HCT116 (cell line): ENCODE data around the gene TBC1D19. TPM values are rescaled to one million over a fixed set of nuclear protein-coding genes. Genes with fewer than 3 reads are reported as not detected.
"Not testable (repeated sequence)": the region's sequence is repeated elsewhere in the genome, so short reads cannot be mapped to it uniquely, and the experiment has no call there.

ENCODE experiments used
- ATAC-seq: fragments of 200-7000 bp; cut with Tn5 transposase; 2 replicates; pipeline ENCODE4 v1.9.1; 2020; ENCODE audit warnings: mild to moderate bottlenecking, moderate library complexity
- BruUV-seq: library from RNA; stranded (reverse); fragments of 400-500 nt; replicated peaks from 2 replicates; lab custom pipeline; 2021; lab: Mats Ljungman, UMichigan
- CTCF ChIA-PET: fragments of 300-600 bp; sonication (Branson Sonifier 250); formaldehyde crosslinking; loops from one replicate; lab custom pipeline; 2021; ENCODE audit warnings: antibody characterized with exemption; lab: Charles Lee
- POLR2A ChIA-PET: fragments of 300-600, 350-600 bp; sonication (Branson Sonifier 250); formaldehyde crosslinking; loops from one replicate; lab custom pipeline; 2021; ENCODE audit warnings: antibody characterized with exemption; lab: Charles Lee
- RAD21 ChIA-PET, 2 experiments: fragments of 300-600 bp; sonication (Branson Sonifier 250); formaldehyde crosslinking; loops; one replicate each; lab custom pipeline; 2023; ENCODE audit warnings: low total read pairs in 2 of 2; ENCODE audit not compliant: uncharacterized antibody in 2 of 2, unreplicated experiment in 2 of 2, low non-redundant PET in 1 of 2; lab: Charles Lee
- DNase-seq: peaks from one replicate; pipeline ENCODE4 v3.0.0-alpha.2; 2010; ENCODE audit warnings: low read depth, low spot score
- H2AFZ ChIP-seq: fragments of 200-600 bp; shearing (Covaris generic), sonication (generic); 2 replicates; pipeline ENCODE4 v1.6.1; 2017; ENCODE audit warnings: low read depth, mixed run types, mixed read lengths, antibody characterized with exemption, low read length; ENCODE audit not compliant: poor library complexity, severe bottlenecking
- H3K27ac ChIP-seq: 2 replicates; pipeline ENCODE4 v1.5.1; 2012; ENCODE audit warnings: low read depth, low read length
- H3K27me3 ChIP-seq: fragments of 200-600 bp; sonication (generic); 2 replicates; pipeline ENCODE4 v1.6.1; 2016; ENCODE audit warnings: mixed run types, low read length, mixed read lengths; ENCODE audit not compliant: insufficient read depth
- H3K36me3 ChIP-seq, 2 experiments: fragments of 200-500 bp in 1 of 2; fragments of 200-600 bp in 1 of 2; sonication (Bioruptor generic) in 1 of 2; sonication (generic) in 1 of 2; 2 replicates each; pipeline versions ENCODE4 v1.5.1 to v1.6.1; 2014 to 2016; ENCODE audit warnings: low read length in 2 of 2, inconsistent platforms in 1 of 2, mixed read lengths in 1 of 2, mixed run types in 1 of 2; ENCODE audit not compliant: insufficient read depth in 2 of 2, control insufficient read depth in 1 of 2
- H3K4me1 ChIP-seq, 2 experiments: fragments of 200-600 bp in 1 of 2; sonication (generic) in 1 of 2; 2 replicates each; pipeline versions ENCODE4 v1.5.1 to v1.6.1; 2012 to 2017; ENCODE audit warnings: low read length in 2 of 2, inconsistent platforms in 1 of 2, mild to moderate bottlenecking in 1 of 2, mixed read lengths in 1 of 2, mixed run types in 1 of 2, moderate library complexity in 1 of 2; ENCODE audit not compliant: insufficient read depth in 2 of 2, control insufficient read depth in 1 of 2
- H3K4me2 ChIP-seq: fragments of 200-600 bp; sonication (generic); 2 replicates; pipeline ENCODE4 v1.6.1; 2017; ENCODE audit warnings: mixed run types, low read length, mixed read lengths
- H3K4me3 ChIP-seq, 2 experiments: fragments of 200-600 bp in 1 of 2; sonication (generic) in 1 of 2; replicated peaks in 1 of 2; 2 replicates each; pipeline ENCODE4 v1.5.1; 2011 to 2016; ENCODE audit warnings: low read length in 2 of 2, control low read depth in 1 of 2, low read depth in 1 of 2, mild to moderate bottlenecking in 1 of 2, mixed read lengths in 1 of 2, mixed run types in 1 of 2
- H3K79me2 ChIP-seq: fragments of 200-600 bp; sonication (generic); 2 replicates; pipeline ENCODE4 v1.6.1; 2017; ENCODE audit warnings: mild to moderate bottlenecking, mixed run types, low read length, moderate library complexity, mixed read lengths; ENCODE audit not compliant: insufficient read depth
- H3K9ac ChIP-seq: fragments of 200-600 bp; sonication (generic); 2 replicates; pipeline ENCODE4 v1.6.1; 2016; ENCODE audit warnings: low read length, mixed read lengths
- H3K9me2 ChIP-seq: fragments of 200-600 bp; sonication (generic), shearing (Covaris generic); 2 replicates; pipeline ENCODE4 v1.6.1; 2017; ENCODE audit warnings: mixed run types, mild to moderate bottlenecking, moderate library complexity; ENCODE audit not compliant: insufficient read depth
- H3K9me3 ChIP-seq, 2 experiments: fragments of 200-500 bp in 1 of 2; fragments of 200-600 bp in 1 of 2; sonication (Bioruptor generic) in 1 of 2; sonication (generic) in 1 of 2; 2 replicates each; pipeline ENCODE4 v1.6.1; 2014 to 2017; ENCODE audit warnings: low read length in 2 of 2, mixed read lengths in 2 of 2, inconsistent platforms in 1 of 2, low read depth in 1 of 2, mild to moderate bottlenecking in 1 of 2, mixed run types in 1 of 2, moderate library complexity in 1 of 2; ENCODE audit not compliant: control insufficient read depth in 1 of 2, insufficient read depth in 1 of 2
- H4K20me1 ChIP-seq: fragments of 200-600 bp; sonication (generic), shearing (Covaris generic); 2 replicates; pipeline ENCODE4 v1.6.1; 2017; ENCODE audit warnings: mixed run types, mild to moderate bottlenecking, moderate library complexity; ENCODE audit not compliant: insufficient read depth
- CTCF ChIP-seq, 3 experiments: fragments of 200-600 bp in 1 of 3; sonication (generic) in 1 of 3; IDR thresholded peaks in 2 of 3; conservative IDR thresholded peaks in 1 of 3; 2 replicates each; pipeline ENCODE4 v1.5.1; 2012 to 2017; ENCODE audit warnings: low read depth in 2 of 3, low read length in 2 of 3, antibody characterized with exemption in 1 of 3, borderline replicate concordance in 1 of 3, control low read depth in 1 of 3, mild to moderate bottlenecking in 1 of 3, mixed read lengths in 1 of 3, mixed run types in 1 of 3, moderate library complexity in 1 of 3; ENCODE audit not compliant: insufficient read depth in 1 of 3
- EGR1 ChIP-seq: IDR thresholded peaks from 2 replicates; pipeline ENCODE4 v1.6.1; 2012; ENCODE audit warnings: low read depth
- EZH2phosphoT487 ChIP-seq: fragments of 200-600 bp; IDR thresholded peaks from 2 replicates; pipeline ENCODE4 v1.6.1; 2018; ENCODE audit warnings: antibody characterized with exemption, borderline replicate concordance
- JUND ChIP-seq: IDR thresholded peaks from 2 replicates; pipeline ENCODE4 v1.6.1; 2012
- POLR2A ChIP-seq: IDR thresholded peaks from 2 replicates; pipeline ENCODE4 v1.7.0; 2011; ENCODE audit warnings: borderline replicate concordance; ENCODE audit not compliant: insufficient read depth, insufficient read length; ENCODE audit errors: extremely low read depth
- POLR2AphosphoS5 ChIP-seq: IDR thresholded peaks from 2 replicates; pipeline ENCODE4 v1.6.1; 2011; ENCODE audit warnings: mild to moderate bottlenecking, low read depth, low read length, moderate library complexity
- SIN3A ChIP-seq: IDR thresholded peaks from 2 replicates; pipeline ENCODE4 v1.6.1; 2012; ENCODE audit warnings: low read depth
- SP1 ChIP-seq: IDR thresholded peaks from 2 replicates; pipeline ENCODE4 v1.6.1; 2012; ENCODE audit warnings: low read depth
- TCF7L2 ChIP-seq: IDR thresholded peaks from 2 replicates; pipeline ENCODE4 v1.7.0; 2011; ENCODE audit warnings: borderline replicate concordance, inconsistent platforms; ENCODE audit not compliant: insufficient read depth, insufficient read length; ENCODE audit errors: extremely low read depth
- ZBTB33 ChIP-seq: IDR thresholded peaks from 2 replicates; pipeline ENCODE4 v1.6.1; 2011; ENCODE audit warnings: mild to moderate bottlenecking, low read length, moderate library complexity; ENCODE audit not compliant: insufficient replicate concordance; ENCODE audit errors: extremely low read depth
- intact Hi-C: fragments of 100-400 bp; cut with micrococcal nuclease; formaldehyde crosslinking; loops from 2 replicates; pipeline ENCODE4 v1.10.0; 2022
- total RNA-seq: library from RNA; stranded (reverse); gene quantifications from one replicate; pipeline ENCODE4 v1.2.1, GENCODE V29; 2021; ENCODE audit not compliant: unreplicated experiment
- TF ChIP-seq, protein P1 (sequence below): IDR thresholded peaks from 2 replicates; pipeline ENCODE4 v1.6.1; 2012

Gene TBC1D19
- total RNA-seq, 1 experiment from 2014 or later = 25.4 TPM

- Histone ChIP-seq H3K79me2 (no peaks in the 10 kb centered on the region), H3K36me3 (no peaks in the 10 kb centered on the region), H3K4me3 (no peak overlapping the region), H3K9me3 (no peaks in the 10 kb centered on the region), H4K20me1 (no peaks in the 10 kb centered on the region), H3K4me1 (peaks cover 10 to 19% of the 10 kb centered on the region in 2 experiments)
- no TSS peak for BruUV-seq
- CTCF ChIA-PET = no interaction called here
- no peak for ATAC-seq
- no peak for TF ChIP-seq ZBTB33
- no peak for TF ChIP-seq SIN3A
- TF ChIP-seq TCF7L2 = no peak
- TF ChIP-seq SP1 = no peak
- TF ChIP-seq POLR2A = no peak
- no peak for TF ChIP-seq JUND
- TF ChIP-seq, protein P1, sequence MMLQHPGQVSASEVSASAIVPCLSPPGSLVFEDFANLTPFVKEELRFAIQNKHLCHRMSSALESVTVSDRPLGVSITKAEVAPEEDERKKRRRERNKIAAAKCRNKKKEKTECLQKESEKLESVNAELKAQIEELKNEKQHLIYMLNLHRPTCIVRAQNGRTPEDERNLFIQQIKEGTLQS = no peak
- TF ChIP-seq CTCF (IDR thresholded peaks at IDR 0.05 in 2 of 3, conservative IDR thresholded peaks at IDR 0.05 in 1 of 3; ENCODE audit: borderline replicate concordance in 1 of 3, insufficient read depth in 1 of 3, low read depth in 2 of 3, low read length in 2 of 3) = no peak
- no peak for TF ChIP-seq POLR2AphosphoS5
- TF ChIP-seq EZH2phosphoT487 = no peak
- no peak for TF ChIP-seq EGR1
- TF ChIP-seq, all 23 proteins: peak for 0
- ChIA-PET RAD21 (no interaction called here), POLR2A (no interaction called here)
- Histone ChIP-seq H3K27me3 (no peaks in the 10 kb centered on the region), H3K27ac (no peak overlapping the region), H3K9ac (no peak overlapping the region), H3K4me2 (no peak overlapping the region), H2AFZ (no peak overlapping the region), H3K9me2 (no peaks in the 10 kb centered on the region)
- no peak for DNase-seq
- intact Hi-C loops = no loop called here
These were observed 4.7 kb upstream of the TBC1D19 start for GRCh38 chr4:26579169-26579568.

GRCh38 chr4:26581341-26581740 is 2.5 kb upstream of the TBC1D19 start:
- peaks cover 4 to 22% of the 10 kb centered on the region in 2 experiments for H3K4me1 ChIP-seq
- H3K27ac ChIP-seq, DNase-seq, H3K9me2 ChIP-seq, H3K27me3 ChIP-seq, H3K4me2 ChIP-seq, H3K9ac ChIP-seq, H3K9me3 ChIP-seq, RAD21 ChIA-PET, H4K20me1 ChIP-seq, H2AFZ ChIP-seq, BruUV-seq, POLR2A ChIA-PET, H3K36me3 ChIP-seq, ATAC-seq, CTCF ChIA-PET, H3K4me3 ChIP-seq: not testable (repeated sequence)
- H3K79me2 ChIP-seq = peaks cover 20% of the 10 kb centered on the region
- intact Hi-C loops = loop anchor here (5.0 to 10.0 kb wide), 2 partner anchors 124 to 423 kb away; no protein-coding TSS in a partner anchor
